Brain microvascular endothelial cell (primary cell): ENCODE results near the gene PKP4.

Experiments
- DNase-seq: peaks from one replicate; pipeline ENCODE4 v3.0.0-alpha.2; 2020
- H3K27ac ChIP-seq: fragments of 250-450 bp; sonication (Bioruptor Pico); 2 replicates; pipeline ENCODE4 v1.5.1; 2020; ENCODE audit warnings: mild to moderate bottlenecking, moderate library complexity
- H3K27me3 ChIP-seq: fragments of 250-450 bp; sonication (Bioruptor Pico); replicated peaks from 2 replicates; pipeline ENCODE4 v1.5.1; 2020; ENCODE audit warnings: mild to moderate bottlenecking
- H3K36me3 ChIP-seq: fragments of 250-450 bp; sonication (Bioruptor Pico); replicated peaks from 2 replicates; pipeline ENCODE4 v1.5.1; 2020; ENCODE audit warnings: mild to moderate bottlenecking
- H3K4me3 ChIP-seq: 2 replicates; pipeline ENCODE4 v1.5.1; 2011; ENCODE audit warnings: low read depth, mild to moderate bottlenecking, control low read depth, low read length, moderate library complexity
- CTCF ChIP-seq: IDR thresholded peaks from 2 replicates; pipeline ENCODE4 v1.5.1; 2011; ENCODE audit warnings: low read depth, mild to moderate bottlenecking, moderate library complexity, low read length, control low read depth, inconsistent platforms; ENCODE audit errors: missing control alignments
- in situ Hi-C: cut with HindIII; loops from 2 replicates; pipeline ENCODE4 v1.10.0; 2017; ENCODE audit warnings: low sequenced_read_pairs, low pct_ligation_motif_present

Gene PKP4

GRCh38 chr2:158457826-158458616, 1.3 kb downstream of the PKP4 start:
- Histone ChIP-seq H3K27ac (peak overlapping the region; percentile 60), H3K4me3 (peak overlapping the region; percentile 87), H3K36me3 (no peaks in the 10 kb centered on the region), H3K27me3 (no peaks in the 10 kb centered on the region)
- in situ Hi-C loops, result no loop called here
- DNase-seq, result peak; percentile 41
- TF ChIP-seq CTCF, result peak; percentile 2

- Histone ChIP-seq H3K4me3 (peak overlapping the region; percentile 87), H3K27me3 (no peaks in the 10 kb centered on the region), H3K27ac (no peak overlapping the region), H3K36me3 (no peaks in the 10 kb centered on the region)
- in situ Hi-C loops, result no loop called here
- DNase-seq, result no peak
- TF ChIP-seq CTCF, result no peak
Measured at GRCh38 chr2:158458617-158458920, 1.8 kb downstream of the PKP4 start.

GRCh38 chr2:158459161-158460003, 2.6 kb downstream of the PKP4 start:
- no peak overlapping the region for H3K27ac ChIP-seq
- TF ChIP-seq CTCF, result no peak
- no peaks in the 10 kb centered on the region for H3K27me3 ChIP-seq
- DNase-seq, result no peak
- in situ Hi-C loops, result no loop called here
- no peaks in the 10 kb centered on the region for H3K36me3 ChIP-seq
- H3K4me3 ChIP-seq, result no peak overlapping the region

GRCh38 chr2:158460632-158461297, 4.0 kb downstream of the PKP4 start:
- no peaks in the 10 kb centered on the region for H3K27me3 ChIP-seq
- H3K27ac ChIP-seq, result no peak overlapping the region
- H3K4me3 ChIP-seq, result no peak overlapping the region
- DNase-seq, result no peak
- TF ChIP-seq CTCF, result no peak
- H3K36me3 ChIP-seq, result no peaks in the 10 kb centered on the region
- in situ Hi-C loops, result no loop called here

GRCh38 chr2:158463496-158464095, 6.8 kb downstream of the PKP4 start:
- in situ Hi-C loops, result no loop called here
- DNase-seq, result no peak
- H3K4me3 ChIP-seq, result no peak overlapping the region
- no peak for TF ChIP-seq CTCF
- no peak overlapping the region for H3K27ac ChIP-seq
- H3K27me3 ChIP-seq, result no peaks in the 10 kb centered on the region
- H3K36me3 ChIP-seq, result no peaks in the 10 kb centered on the region
